Measurements from ENCODE around the gene SMYD2. TPM values are rescaled to one million over a fixed set of nuclear protein-coding genes. Genes with fewer than 3 reads are reported as not detected.

Gene SMYD2
- total RNA-seq, 1 experiment from 2014 or later, result 6.4 TPM

DNA sequence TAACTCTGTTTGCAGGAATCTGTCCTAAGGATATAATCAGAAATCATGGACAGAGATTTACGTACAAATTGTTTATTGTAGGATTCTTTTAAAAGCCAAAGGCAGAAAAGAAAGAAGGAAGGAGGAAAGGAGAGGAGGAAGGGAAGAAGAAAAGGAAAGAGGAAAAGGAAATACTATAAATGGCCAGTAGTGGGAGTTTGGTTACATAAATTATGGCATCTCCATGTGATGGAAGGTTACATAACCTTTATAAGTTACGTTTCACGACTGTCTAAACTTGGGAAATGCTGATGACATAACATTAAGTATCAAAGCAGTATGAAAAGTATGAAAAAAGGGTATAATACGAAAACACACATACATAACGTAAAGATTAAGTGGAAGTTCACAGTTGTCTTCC is 39.0 kb downstream of the SMYD2 start (continued):
- TF ChIP-seq, protein P1, sequence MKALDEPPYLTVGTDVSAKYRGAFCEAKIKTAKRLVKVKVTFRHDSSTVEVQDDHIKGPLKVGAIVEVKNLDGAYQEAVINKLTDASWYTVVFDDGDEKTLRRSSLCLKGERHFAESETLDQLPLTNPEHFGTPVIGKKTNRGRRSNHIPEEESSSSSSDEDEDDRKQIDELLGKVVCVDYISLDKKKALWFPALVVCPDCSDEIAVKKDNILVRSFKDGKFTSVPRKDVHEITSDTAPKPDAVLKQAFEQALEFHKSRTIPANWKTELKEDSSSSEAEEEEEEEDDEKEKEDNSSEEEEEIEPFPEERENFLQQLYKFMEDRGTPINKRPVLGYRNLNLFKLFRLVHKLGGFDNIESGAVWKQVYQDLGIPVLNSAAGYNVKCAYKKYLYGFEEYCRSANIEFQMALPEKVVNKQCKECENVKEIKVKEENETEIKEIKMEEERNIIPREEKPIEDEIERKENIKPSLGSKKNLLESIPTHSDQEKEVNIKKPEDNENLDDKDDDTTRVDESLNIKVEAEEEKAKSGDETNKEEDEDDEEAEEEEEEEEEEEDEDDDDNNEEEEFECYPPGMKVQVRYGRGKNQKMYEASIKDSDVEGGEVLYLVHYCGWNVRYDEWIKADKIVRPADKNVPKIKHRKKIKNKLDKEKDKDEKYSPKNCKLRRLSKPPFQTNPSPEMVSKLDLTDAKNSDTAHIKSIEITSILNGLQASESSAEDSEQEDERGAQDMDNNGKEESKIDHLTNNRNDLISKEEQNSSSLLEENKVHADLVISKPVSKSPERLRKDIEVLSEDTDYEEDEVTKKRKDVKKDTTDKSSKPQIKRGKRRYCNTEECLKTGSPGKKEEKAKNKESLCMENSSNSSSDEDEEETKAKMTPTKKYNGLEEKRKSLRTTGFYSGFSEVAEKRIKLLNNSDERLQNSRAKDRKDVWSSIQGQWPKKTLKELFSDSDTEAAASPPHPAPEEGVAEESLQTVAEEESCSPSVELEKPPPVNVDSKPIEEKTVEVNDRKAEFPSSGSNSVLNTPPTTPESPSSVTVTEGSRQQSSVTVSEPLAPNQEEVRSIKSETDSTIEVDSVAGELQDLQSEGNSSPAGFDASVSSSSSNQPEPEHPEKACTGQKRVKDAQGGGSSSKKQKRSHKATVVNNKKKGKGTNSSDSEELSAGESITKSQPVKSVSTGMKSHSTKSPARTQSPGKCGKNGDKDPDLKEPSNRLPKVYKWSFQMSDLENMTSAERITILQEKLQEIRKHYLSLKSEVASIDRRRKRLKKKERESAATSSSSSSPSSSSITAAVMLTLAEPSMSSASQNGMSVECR (CRISPR knock-in tag; IDR thresholded peaks at IDR 0.05; ENCODE audit: borderline replicate concordance), result no peak
- no peak for TF ChIP-seq ETV6 (CRISPR knock-in tag; IDR thresholded peaks at IDR 0.05)
- TF ChIP-seq TP53 (CRISPR knock-in tag; IDR thresholded peaks at IDR 0.05), result no peak
- TF ChIP-seq, protein P2, sequence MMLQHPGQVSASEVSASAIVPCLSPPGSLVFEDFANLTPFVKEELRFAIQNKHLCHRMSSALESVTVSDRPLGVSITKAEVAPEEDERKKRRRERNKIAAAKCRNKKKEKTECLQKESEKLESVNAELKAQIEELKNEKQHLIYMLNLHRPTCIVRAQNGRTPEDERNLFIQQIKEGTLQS (CRISPR knock-in tag; conservative IDR thresholded peaks at IDR 0.05), result no peak
- TF ChIP-seq NR2C2 (CRISPR knock-in tag; IDR thresholded peaks at IDR 0.05), result no peak
- no peak for TF ChIP-seq ZNF396 (CRISPR knock-in tag; IDR thresholded peaks at IDR 0.05; ENCODE audit: borderline replicate concordance)

DNA sequence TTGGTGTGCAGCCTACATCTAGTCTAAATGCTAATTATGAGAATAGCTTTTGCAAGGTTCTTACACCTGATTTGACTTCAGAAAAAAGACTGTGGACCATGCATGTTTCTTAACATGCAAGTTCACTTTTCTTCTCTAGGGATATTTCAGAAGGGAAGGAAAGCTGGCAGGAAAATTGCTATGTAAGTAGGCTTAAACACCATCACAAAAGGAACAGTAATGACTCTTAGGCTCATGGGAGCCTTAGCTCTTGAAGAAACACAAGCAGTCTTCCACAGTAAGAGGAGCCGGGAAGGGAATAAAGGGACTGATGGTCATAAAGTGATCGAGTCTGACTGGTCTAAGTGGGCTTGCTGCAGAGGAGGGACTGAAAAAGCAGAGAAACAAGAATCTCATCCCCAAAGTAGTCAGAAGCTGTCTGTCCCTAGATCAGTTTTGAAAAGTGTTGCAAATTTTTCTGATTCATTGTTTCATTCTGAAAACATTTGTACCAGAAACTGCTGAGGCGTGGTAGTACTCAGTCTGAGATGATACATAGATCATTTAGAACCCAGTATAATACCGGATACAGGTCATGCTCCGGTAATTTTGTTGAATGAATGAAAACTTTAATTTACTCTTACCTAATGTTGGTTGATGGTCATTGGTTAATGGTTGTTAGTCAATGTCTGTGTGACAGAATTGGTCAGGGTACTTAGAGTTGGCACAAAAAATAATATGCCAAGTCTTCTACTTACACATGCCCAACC is 40.9 kb downstream of the SMYD2 start:
- peaks cover 44% of the 10 kb centered on the region for H3K4me1 Mint-ChIP-seq
- TF ChIP-seq, protein P3, sequence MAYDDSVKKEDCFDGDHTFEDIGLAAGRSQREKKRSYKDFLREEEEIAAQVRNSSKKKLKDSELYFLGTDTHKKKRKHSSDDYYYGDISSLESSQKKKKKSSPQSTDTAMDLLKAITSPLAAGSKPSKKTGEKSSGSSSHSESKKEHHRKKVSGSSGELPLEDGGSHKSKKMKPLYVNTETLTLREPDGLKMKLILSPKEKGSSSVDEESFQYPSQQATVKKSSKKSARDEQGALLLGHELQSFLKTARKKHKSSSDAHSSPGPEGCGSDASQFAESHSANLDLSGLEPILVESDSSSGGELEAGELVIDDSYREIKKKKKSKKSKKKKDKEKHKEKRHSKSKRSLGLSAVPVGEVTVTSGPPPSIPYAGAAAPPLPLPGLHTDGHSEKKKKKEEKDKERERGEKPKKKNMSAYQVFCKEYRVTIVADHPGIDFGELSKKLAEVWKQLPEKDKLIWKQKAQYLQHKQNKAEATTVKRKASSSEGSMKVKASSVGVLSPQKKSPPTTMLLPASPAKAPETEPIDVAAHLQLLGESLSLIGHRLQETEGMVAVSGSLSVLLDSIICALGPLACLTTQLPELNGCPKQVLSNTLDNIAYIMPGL (CRISPR knock-in tag; IDR thresholded peaks at IDR 0.05), result no peak
- TF ChIP-seq TEAD4 (CRISPR knock-in tag; IDR thresholded peaks at IDR 0.05) (no peak), ZNF671 (CRISPR knock-in tag; IDR thresholded peaks at IDR 0.05) (no peak), FOXJ3 (CRISPR knock-in tag; IDR thresholded peaks at IDR 0.05; ENCODE audit: borderline replicate concordance) (no peak), HMGA2 (CRISPR knock-in tag; IDR thresholded peaks at IDR 0.05) (no peak), JUN (CRISPR knock-in tag; IDR thresholded peaks at IDR 0.05) (no peak), NFATC4 (CRISPR knock-in tag; IDR thresholded peaks at IDR 0.05) (no peak), ZNF317 (CRISPR knock-in tag; IDR thresholded peaks at IDR 0.05; ENCODE audit: borderline replicate concordance, low read depth) (no peak), TP53 (CRISPR knock-in tag; IDR thresholded peaks at IDR 0.05) (no peak)
- TF ChIP-seq, protein P4, sequence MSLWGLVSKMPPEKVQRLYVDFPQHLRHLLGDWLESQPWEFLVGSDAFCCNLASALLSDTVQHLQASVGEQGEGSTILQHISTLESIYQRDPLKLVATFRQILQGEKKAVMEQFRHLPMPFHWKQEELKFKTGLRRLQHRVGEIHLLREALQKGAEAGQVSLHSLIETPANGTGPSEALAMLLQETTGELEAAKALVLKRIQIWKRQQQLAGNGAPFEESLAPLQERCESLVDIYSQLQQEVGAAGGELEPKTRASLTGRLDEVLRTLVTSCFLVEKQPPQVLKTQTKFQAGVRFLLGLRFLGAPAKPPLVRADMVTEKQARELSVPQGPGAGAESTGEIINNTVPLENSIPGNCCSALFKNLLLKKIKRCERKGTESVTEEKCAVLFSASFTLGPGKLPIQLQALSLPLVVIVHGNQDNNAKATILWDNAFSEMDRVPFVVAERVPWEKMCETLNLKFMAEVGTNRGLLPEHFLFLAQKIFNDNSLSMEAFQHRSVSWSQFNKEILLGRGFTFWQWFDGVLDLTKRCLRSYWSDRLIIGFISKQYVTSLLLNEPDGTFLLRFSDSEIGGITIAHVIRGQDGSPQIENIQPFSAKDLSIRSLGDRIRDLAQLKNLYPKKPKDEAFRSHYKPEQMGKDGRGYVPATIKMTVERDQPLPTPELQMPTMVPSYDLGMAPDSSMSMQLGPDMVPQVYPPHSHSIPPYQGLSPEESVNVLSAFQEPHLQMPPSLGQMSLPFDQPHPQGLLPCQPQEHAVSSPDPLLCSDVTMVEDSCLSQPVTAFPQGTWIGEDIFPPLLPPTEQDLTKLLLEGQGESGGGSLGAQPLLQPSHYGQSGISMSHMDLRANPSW (CRISPR knock-in tag; conservative IDR thresholded peaks at IDR 0.05; ENCODE audit: low read depth), result no peak
- TF ChIP-seq, protein P2 (CRISPR knock-in tag; conservative IDR thresholded peaks at IDR 0.05), result no peak
- TF ChIP-seq, protein P5, sequence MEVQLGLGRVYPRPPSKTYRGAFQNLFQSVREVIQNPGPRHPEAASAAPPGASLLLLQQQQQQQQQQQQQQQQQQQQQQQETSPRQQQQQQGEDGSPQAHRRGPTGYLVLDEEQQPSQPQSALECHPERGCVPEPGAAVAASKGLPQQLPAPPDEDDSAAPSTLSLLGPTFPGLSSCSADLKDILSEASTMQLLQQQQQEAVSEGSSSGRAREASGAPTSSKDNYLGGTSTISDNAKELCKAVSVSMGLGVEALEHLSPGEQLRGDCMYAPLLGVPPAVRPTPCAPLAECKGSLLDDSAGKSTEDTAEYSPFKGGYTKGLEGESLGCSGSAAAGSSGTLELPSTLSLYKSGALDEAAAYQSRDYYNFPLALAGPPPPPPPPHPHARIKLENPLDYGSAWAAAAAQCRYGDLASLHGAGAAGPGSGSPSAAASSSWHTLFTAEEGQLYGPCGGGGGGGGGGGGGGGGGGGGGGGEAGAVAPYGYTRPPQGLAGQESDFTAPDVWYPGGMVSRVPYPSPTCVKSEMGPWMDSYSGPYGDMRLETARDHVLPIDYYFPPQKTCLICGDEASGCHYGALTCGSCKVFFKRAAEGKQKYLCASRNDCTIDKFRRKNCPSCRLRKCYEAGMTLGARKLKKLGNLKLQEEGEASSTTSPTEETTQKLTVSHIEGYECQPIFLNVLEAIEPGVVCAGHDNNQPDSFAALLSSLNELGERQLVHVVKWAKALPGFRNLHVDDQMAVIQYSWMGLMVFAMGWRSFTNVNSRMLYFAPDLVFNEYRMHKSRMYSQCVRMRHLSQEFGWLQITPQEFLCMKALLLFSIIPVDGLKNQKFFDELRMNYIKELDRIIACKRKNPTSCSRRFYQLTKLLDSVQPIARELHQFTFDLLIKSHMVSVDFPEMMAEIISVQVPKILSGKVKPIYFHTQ (CRISPR knock-in tag; IDR thresholded peaks at IDR 0.05), result no peak
- TF ChIP-seq, protein P6, sequence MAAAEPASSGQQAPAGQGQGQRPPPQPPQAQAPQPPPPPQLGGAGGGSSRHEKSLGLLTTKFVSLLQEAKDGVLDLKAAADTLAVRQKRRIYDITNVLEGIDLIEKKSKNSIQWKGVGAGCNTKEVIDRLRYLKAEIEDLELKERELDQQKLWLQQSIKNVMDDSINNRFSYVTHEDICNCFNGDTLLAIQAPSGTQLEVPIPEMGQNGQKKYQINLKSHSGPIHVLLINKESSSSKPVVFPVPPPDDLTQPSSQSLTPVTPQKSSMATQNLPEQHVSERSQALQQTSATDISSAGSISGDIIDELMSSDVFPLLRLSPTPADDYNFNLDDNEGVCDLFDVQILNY (CRISPR knock-in tag; IDR thresholded peaks at IDR 0.05), result no peak
- TF ChIP-seq, protein P7, sequence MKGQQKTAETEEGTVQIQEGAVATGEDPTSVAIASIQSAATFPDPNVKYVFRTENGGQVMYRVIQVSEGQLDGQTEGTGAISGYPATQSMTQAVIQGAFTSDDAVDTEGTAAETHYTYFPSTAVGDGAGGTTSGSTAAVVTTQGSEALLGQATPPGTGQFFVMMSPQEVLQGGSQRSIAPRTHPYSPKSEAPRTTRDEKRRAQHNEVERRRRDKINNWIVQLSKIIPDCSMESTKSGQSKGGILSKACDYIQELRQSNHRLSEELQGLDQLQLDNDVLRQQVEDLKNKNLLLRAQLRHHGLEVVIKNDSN (CRISPR knock-in tag; IDR thresholded peaks at IDR 0.05), result no peak
- TF ChIP-seq, protein P8, sequence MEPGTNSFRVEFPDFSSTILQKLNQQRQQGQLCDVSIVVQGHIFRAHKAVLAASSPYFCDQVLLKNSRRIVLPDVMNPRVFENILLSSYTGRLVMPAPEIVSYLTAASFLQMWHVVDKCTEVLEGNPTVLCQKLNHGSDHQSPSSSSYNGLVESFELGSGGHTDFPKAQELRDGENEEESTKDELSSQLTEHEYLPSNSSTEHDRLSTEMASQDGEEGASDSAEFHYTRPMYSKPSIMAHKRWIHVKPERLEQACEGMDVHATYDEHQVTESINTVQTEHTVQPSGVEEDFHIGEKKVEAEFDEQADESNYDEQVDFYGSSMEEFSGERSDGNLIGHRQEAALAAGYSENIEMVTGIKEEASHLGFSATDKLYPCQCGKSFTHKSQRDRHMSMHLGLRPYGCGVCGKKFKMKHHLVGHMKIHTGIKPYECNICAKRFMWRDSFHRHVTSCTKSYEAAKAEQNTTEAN (CRISPR knock-in tag; IDR thresholded peaks at IDR 0.05), result no peak
- no peak overlapping the region for H3K4me3 Mint-ChIP-seq
- DNase-seq (ENCODE audit: low spot score), result no peak
- ChIA-PET CTCF (interaction anchor here (1.2 to 7.5 kb wide), 3 partner anchors 7 to 107 kb away, joined by 5 to 182 read pairs (median 10); no protein-coding TSS in a partner anchor), POLR2A (no interaction called here)
- H3K27ac Mint-ChIP-seq, result no peak overlapping the region
- H3K27me3 Mint-ChIP-seq (ENCODE audit: low read depth), result peaks cover 31% of the 10 kb centered on the region
- H3K36me3 Mint-ChIP-seq, result no peaks in the 10 kb centered on the region
- no peaks in the 10 kb centered on the region for H3K9me3 Mint-ChIP-seq
- ATAC-seq, result no peak
